CD4-positive, alpha-beta T cell treated with Interleukin-6 at 100 ng/mL for 8 hours (primary cell): Measurements from ENCODE around the gene EEFSEC.

Experiments used
- DNase-seq: peaks from one replicate; pipeline ENCODE4 v3.0.0-alpha.2; 2020; ENCODE audit warnings: mixed read lengths, low spot score

EEFSEC gene

GRCh38 chr3:128273109-128273840 is 120.0 kb downstream of the EEFSEC start:
- DNase-seq: no peak

DNA sequence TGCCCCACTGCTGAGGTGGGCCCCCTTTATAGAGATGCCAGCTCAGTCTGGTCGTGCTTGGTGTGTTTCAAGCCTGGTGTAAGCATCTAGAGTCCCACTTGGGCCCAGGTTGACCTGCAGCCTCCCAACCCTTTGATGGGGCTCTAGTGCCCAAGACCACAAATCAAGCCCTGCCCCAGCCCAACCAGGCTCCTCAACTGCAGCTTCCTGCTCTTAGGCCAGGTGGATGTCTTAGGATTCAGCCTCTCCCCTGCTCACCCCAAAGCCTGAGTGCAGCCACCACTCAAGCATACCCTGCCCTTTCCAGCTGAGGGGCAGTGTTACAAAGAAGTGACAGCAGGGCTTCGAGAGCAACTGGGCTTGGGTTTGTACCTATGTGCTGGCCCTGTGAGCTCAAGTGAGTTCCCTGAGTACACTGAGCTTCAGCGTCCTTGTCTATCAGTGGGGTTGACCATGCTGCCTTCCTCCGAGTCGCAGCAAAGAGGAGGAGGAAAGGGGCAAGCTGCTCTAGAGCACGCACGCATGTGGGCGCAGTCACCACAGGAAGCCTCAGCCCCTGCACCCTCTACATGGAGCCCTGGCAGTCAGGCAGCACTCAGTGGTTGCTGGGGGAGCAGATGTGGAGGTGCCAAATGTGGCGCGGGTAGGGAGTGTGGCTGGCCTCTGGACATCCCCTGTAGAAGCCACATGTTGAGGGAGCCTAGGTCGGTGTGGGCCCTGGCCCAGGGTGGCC is 120.7 kb downstream of the EEFSEC start:
- no peak for DNase-seq

DNA sequence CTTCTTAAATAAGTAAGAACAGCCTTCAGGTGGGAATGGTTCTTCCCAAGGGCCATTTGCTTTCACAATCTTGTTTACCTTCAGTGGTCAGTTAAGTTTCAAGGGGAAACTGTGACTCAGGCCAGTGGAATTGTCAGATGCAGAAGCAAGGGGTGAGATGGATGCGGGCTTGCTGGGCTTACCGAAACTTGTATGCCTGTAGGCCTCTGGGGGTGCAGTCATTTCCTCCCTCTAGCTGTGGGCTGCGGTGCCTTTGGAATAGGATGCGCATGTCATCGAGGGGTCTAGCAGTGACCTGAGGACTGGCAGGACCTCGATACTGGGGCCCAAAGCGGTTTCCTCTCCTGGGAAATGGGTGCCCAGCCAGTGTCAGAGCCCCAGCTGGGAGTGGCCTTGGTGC is 121.6 kb downstream of the EEFSEC start:
- no peak for DNase-seq

DNA sequence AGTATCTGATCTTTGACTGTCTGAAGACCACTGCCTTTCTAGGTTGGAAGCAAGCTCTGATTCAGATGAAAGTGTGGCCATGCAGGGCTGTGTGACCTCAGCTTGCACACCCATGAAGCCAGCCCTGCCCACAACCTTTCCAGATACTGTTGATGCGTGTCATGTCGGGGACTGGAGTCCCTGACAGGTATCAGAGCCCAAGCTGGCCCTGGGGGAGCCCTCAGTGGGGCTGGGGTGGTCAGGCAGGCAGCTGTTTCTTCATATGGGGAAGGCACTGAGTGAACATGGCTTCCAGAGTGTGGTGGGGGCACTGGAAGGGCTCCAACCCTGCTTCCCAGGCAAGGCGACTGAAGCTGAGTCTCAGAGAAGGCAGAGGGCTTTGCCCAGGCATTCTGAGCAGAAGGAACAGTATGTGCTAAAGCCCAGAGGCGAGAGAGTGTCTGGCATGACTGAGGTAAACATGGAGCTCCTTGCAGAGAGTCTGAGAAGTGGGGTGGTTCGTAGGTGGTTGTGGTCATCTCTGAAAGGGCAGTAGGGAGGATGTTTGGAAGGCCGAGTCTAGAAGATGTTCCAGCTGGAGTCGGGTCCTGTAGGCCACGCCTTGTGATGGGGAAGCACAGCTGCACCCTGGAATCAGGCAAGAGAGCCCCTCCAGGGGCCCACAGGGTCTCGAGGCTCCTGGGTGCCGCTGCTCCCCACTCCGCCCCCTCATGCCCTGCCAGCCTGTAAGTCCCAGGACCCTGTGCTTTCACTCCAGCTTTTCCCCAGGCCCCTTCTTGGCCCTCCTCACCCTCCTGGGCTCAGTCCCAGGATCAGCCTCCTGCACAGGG is 122.2 kb downstream of the EEFSEC start:
- no peak for DNase-seq

- DNase-seq: no peak
These were observed 122.8 kb downstream of the EEFSEC start for GRCh38 chr3:128276146-128276435.

DNA sequence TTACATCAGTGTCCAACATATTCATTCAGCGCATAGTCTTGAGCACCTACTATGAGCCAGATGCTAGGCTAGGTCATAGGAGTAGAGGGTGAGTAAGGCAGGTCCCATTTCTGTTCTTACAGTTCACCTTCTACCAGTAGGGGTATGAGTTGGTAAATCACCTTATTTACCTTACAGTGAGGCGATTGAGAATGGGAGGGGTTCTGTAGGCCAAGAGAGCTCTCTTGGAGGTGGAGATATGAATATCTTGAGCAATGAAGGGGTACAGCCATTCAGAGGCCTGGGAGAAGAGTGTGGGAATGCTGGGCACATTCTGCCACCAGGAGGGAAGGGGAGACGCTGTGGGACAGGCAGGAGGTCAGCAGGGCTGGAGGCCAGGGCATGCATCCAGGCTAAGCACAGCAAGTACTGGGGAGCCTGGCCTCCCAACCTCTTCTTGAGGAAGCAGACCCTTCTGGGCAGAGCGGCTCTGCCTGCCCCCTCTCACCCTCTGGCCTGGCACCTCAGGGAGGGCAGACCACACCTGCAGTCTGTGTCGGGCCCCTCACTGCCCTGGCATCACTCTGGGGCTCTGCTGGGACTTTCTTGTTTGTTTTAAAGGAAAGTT is 123.4 kb downstream of the EEFSEC start:
- DNase-seq: no peak

DNA sequence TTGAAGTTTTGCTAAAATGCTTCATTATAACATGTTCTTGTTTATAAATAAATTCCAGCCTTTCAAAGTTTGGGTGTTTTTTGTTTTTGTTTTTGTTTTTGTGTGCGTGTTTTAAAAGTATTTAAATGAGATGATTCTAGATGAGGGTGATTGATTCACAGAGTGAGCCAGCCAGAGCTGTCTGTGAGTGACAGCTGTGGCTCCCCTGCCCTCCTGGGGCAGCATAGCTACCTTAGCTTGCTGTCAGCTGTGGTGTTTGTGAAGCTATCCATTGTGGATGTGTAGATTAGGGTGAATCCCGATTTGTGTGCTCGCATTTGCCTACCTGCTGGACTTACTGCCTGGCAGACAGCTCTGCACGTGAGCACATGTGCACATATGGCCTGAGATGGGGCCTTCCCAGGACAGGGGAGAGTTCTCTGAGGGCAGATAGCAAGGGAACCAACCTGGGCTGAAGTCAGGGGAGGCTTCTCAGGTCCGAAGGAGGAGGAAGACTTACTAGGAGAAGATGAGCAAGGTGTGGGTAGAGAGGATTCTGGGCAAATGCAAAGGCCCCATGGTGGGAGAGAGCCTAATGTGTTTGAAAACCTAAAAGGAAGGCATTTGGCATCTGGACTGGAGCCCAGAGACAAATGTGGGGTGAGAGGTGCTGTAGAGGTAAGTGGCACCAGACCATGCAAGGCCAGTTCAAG is 124.2 kb downstream of the EEFSEC start:
- no peak for DNase-seq

DNA sequence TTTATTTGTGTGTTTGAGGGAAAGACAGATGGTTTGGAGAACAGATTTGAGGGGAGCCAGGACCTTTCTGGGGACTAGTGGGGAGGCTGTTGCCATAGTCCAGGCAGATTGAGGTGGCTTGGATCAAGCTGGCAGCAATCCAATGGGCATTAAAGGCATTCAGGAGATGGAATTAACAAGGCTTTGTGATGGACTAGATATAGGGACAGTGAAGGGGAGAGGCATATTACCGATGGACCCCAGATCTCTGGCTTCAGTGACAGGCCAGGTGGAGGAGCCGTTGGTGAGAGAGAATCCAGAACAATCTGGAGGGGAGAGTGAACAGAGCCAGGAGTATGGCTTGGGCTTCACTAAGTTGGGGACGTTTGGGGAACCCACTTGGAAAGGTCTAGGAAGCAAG is 124.8 kb downstream of the EEFSEC start:
- no peak for DNase-seq

DNA sequence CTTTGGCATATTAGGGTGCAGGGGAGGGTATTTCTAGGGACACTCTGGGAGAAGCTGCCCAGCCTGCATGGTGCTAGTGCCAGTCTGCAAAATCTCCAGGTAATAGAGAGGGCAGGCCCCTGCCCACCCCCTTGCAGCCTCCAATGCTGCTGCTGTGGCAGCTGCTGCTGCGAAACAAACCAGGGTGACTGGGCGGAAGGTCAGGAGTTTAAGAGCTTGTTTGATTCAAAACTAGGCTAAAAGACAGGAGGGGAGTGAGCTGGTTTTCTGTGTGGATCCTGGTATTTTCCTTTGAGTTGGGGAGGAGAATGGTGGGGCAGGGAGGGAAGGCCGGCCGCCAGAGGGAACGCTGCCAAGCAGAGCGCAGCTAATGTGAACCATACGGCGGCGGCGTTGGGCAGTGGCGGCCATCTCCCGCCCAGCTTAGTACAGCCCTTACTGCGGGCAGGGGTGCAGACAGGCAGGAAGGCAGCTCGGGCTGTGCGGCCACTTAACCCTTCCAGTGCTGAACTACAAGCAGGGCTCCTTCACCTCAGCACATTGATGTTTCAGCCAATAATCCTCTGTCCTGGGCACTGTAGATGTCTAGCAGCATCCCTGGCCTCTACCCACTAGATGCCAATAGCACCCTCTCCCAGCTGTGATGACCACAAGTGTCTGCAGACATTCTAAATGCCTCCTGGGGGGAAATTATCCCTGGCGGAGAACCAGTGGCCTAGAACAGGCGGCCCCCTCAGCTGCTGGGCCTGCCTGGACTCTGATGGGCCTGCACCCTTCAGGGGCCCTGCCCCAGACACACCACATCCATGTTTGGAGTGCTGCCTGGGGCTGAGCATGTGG is 125.7 kb downstream of the EEFSEC start:
- no peak for DNase-seq

GRCh38 chr3:128279601-128279880 is 126.3 kb downstream of the EEFSEC start:
- no peak for DNase-seq

DNA sequence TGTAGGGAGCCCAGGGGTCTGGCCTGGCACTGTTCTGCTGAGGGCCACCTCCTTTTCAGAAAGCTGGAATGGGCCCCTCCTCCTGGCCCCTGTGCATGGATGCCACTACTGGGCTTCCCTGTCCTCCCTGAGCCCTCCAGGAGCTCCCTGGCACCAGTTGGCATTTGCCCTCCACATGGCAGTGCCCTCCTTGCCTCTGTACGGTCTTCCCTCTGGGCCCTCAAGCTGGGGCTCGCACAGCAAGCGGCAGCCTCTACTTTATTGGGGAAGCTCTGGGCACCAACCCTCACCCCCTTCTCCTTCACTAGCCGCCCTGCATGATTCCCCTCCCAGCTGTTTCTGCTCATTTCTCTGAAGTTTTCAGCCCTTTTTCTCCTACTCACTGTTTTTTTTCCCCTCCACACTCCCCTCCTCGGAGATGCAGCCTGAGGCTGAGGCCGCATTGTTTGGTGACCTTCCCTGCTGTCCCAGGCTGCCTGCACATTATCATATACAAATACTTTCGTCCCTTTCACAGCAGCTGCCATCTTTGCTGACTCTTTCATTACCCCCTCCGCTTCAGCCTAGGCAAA is 127.3 kb downstream of the EEFSEC start:
- no peak for DNase-seq

GRCh38 chr3:128281056-128281455 is 127.8 kb downstream of the EEFSEC start:
- DNase-seq: no peak

DNA sequence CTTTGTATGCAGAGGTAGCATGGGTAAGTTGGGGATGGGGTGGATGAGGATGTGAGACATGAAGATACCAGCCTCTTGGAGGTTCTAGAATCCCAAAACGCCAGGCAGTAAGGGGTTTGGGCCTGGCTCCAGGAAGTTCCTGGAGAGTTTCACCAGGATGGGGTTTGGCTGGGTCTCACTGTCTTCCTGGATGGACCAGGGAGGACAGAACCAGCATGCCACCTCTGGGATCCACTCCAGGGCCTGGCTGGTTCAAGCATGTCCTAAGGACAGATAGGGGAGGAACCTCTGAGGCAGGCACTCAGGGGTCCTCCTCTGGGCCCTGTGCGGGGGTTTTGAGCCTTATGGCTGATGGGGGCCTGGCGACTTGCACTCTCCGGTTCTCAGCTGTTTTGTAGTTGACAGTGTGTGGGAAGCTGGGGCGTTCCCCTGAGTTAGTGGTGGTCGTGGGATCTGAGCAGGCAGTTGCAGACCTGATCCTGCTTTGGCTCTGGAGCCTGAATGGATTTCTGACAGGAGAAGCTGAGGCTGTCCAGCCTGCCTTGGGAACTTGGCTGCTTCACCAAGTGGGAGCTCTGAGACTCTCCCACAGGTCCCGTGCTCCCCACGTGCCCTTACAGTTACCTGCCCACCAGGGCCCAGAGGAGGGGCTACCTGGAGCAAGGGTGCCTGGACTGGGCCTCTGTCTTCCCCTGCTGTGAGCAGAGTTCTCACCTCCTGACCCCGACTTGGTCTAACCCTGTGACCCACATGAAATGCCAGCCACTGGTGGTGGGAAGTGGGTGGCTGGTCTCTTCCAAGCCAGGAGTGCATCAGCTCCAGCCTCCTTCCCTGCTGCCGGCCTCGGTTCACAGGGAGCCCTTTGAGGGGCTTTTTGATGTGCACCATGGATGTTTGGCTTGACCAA is 128.4 kb downstream of the EEFSEC start:
- DNase-seq: no peak

GRCh38 chr3:128282380-128283196 is 129.3 kb downstream of the EEFSEC start:
- DNase-seq: no peak

- DNase-seq: no peak
These were observed 130.1 kb downstream of the EEFSEC start for GRCh38 chr3:128283421-128283820.

- DNase-seq: no peak
These were observed 132.0 kb downstream of the EEFSEC start for GRCh38 chr3:128285042-128285966.

- DNase-seq: no peak
These were observed 132.7 kb downstream of the EEFSEC start for GRCh38 chr3:128285967-128286321.

GRCh38 chr3:128286691-128287090 is 133.4 kb downstream of the EEFSEC start:
- DNase-seq: no peak
